Muscle of leg (tissue), 16 donors: ENCODE data around the gene SLITRK1. TPM values are rescaled to one million over a fixed set of nuclear protein-coding genes. Genes with fewer than 3 reads are reported as not detected.

Experiments used
- DNase-seq: peaks from one replicate; pipeline ENCODE4 v3.0.0; 2013
- H3K27ac ChIP-seq: one replicate; pipeline ENCODE4 v1.5.1; 2013; ENCODE audit warnings: mild to moderate bottlenecking, low read length, control low read depth
- H3K27me3 ChIP-seq: one replicate; pipeline ENCODE4 v1.6.1; 2013; ENCODE audit warnings: low read length; ENCODE audit not compliant: control insufficient read depth, insufficient read depth
- H3K36me3 ChIP-seq: one replicate; pipeline ENCODE4 v1.6.1; 2013; ENCODE audit warnings: low read length; ENCODE audit not compliant: control insufficient read depth, insufficient read depth
- H3K4me1 ChIP-seq: one replicate; pipeline ENCODE4 v1.6.1; 2013; ENCODE audit warnings: low read length; ENCODE audit not compliant: control insufficient read depth, insufficient read depth
- H3K4me3 ChIP-seq: one replicate; pipeline ENCODE4 v1.5.1; 2013; ENCODE audit warnings: low read length, control low read depth
- H3K9me3 ChIP-seq: replicated peaks from 2 replicates; pipeline ENCODE4 v1.6.1; 2013; ENCODE audit warnings: low read depth, low read length; ENCODE audit not compliant: control insufficient read depth
- WGBS: methylation state at CpG from one replicate; pipeline ENCODE4 v1.1.5; 2013; ENCODE audit warnings: missing lambda C conversion rate; ENCODE audit not compliant: insufficient coverage; 5-methylcytosine and 5-hydroxymethylcytosine counted together
- long read RNA-seq, 11 donors: transcript quantifications; one replicate each; lab custom pipeline, GENCODE V29; 2026
- polyA plus RNA-seq, 8 donors: library from polyadenylated mRNA; unstranded; fragments of 120-200 nt; gene quantifications; one replicate each; pipeline versions ENCODE4 v1.2.1 to v1.2.3, GENCODE V29; 2013; ENCODE audit warnings: inconsistent platforms in 1 of 8, low replicate concordance in 1 of 8; ENCODE audit not compliant: insufficient read length in 8 of 8, insufficient read depth in 1 of 8
- total RNA-seq: library from RNA; stranded (reverse); fragments of 120-200 nt; gene quantifications from one replicate; pipeline ENCODE4 v1.2.4, GENCODE V29; 2013

Gene SLITRK1
- total RNA-seq (1.2 TPM), polyA plus RNA-seq (1 to 10 TPM in 2 of 8 donors, under 1 TPM in 6; 0.11 to 4.5 (median 0.33) TPM)
- long read RNA-seq, donor 1, full-length matches to known transcripts, result 1 of 1 reads
- long read RNA-seq, donor 1, partial matches to known transcripts, result 0 of 1 reads
- long read RNA-seq, donor 1, other reads (novel, unspliced or antisense), result 0 of 1 reads
- long read RNA-seq, donor 2, result 0 reads
- long read RNA-seq, donor 3, result 0 reads
- long read RNA-seq, donor 4, result 0 reads
- long read RNA-seq, donor 5, full-length matches to known transcripts, result 13 of 13 reads
- long read RNA-seq, donor 5, partial matches to known transcripts, result 0 of 13 reads
- long read RNA-seq, donor 5, other reads (novel, unspliced or antisense), result 0 of 13 reads
- long read RNA-seq, donor 6, full-length matches to known transcripts, result 2 of 2 reads
- long read RNA-seq, donor 6, partial matches to known transcripts, result 0 of 2 reads
- long read RNA-seq, donor 6, other reads (novel, unspliced or antisense), result 0 of 2 reads
- long read RNA-seq, donor 7, full-length matches to known transcripts, result 1 of 1 reads
- long read RNA-seq, donor 7, partial matches to known transcripts, result 0 of 1 reads
- long read RNA-seq, donor 7, other reads (novel, unspliced or antisense), result 0 of 1 reads
- long read RNA-seq, donor 8, full-length matches to known transcripts, result 1 of 1 reads
- long read RNA-seq, donor 8, partial matches to known transcripts, result 0 of 1 reads
- long read RNA-seq, donor 8, other reads (novel, unspliced or antisense), result 0 of 1 reads
- long read RNA-seq, donor 9, result 0 reads
- long read RNA-seq, donor 10, full-length matches to known transcripts, result 4 of 4 reads
- long read RNA-seq, donor 10, partial matches to known transcripts, result 0 of 4 reads
- long read RNA-seq, donor 10, other reads (novel, unspliced or antisense), result 0 of 4 reads
- long read RNA-seq, donor 11, full-length matches to known transcripts, result 2 of 2 reads
- long read RNA-seq, donor 11, partial matches to known transcripts, result 0 of 2 reads
- long read RNA-seq, donor 11, other reads (novel, unspliced or antisense), result 0 of 2 reads

GRCh38 chr13:83881917-83882605, at the start of gene SLITRK1:
Gene SLITRK1, minus strand, starts transcription at chr13:83882474. Its CDS starts 967 bp downstream, at chr13:83881507.
- WGBS, result under 1% methylated on average over 21 of the region's 32 CpGs
- peaks cover 34% of the 10 kb centered on the region for H3K27me3 ChIP-seq
- H3K4me1 ChIP-seq, result no peaks in the 10 kb centered on the region
- no peak within 1 kb of the TSS for H3K27ac ChIP-seq
- H3K4me3 ChIP-seq, result peak within 1 kb of the TSS; percentile 10
- no peaks in the 10 kb centered on the region for H3K9me3 ChIP-seq
- DNase-seq, result peak; percentile 85
- no peaks in the 10 kb centered on the region for H3K36me3 ChIP-seq

- no peaks in the 10 kb centered on the region for H3K27me3 ChIP-seq
- no peak overlapping the region for H3K4me3 ChIP-seq
- no peaks in the 10 kb centered on the region for H3K36me3 ChIP-seq
- H3K4me1 ChIP-seq, result no peaks in the 10 kb centered on the region
- no peak for DNase-seq
- no peak overlapping the region for H3K27ac ChIP-seq
- WGBS, result 0% methylated on average over 2 of the region's 4 CpGs
- no peaks in the 10 kb centered on the region for H3K9me3 ChIP-seq
Observed at GRCh38 chr13:83929157-83929556, 46.9 kb upstream of the SLITRK1 start.

- Histone ChIP-seq H3K4me3 (no peak overlapping the region), H3K9me3 (no peaks in the 10 kb centered on the region), H3K36me3 (no peaks in the 10 kb centered on the region), H3K27ac (no peak overlapping the region), H3K27me3 (no peaks in the 10 kb centered on the region), H3K4me1 (no peaks in the 10 kb centered on the region)
- no peak for DNase-seq
- WGBS, result no CpG with 5 or more reads among the region's 6 CpGs
Observed at GRCh38 chr13:83919775-83920174, 37.5 kb upstream of the SLITRK1 start.

GRCh38 chr13:83914368-83914767, 32.1 kb upstream of the SLITRK1 start:
- 63% methylated on average over 2 of the region's 4 CpGs for WGBS
- no peaks in the 10 kb centered on the region for H3K27me3 ChIP-seq
- H3K27ac ChIP-seq, result no peak overlapping the region
- no peak for DNase-seq
- no peaks in the 10 kb centered on the region for H3K4me1 ChIP-seq
- H3K9me3 ChIP-seq, result no peaks in the 10 kb centered on the region
- no peaks in the 10 kb centered on the region for H3K36me3 ChIP-seq
- H3K4me3 ChIP-seq, result no peak overlapping the region

GRCh38 chr13:83907196-83907989, 25.1 kb upstream of the SLITRK1 start:
- 91% methylated on average over 23 of the region's 25 CpGs for WGBS
- Histone ChIP-seq H3K9me3 (no peaks in the 10 kb centered on the region), H3K36me3 (no peaks in the 10 kb centered on the region), H3K4me3 (no peak overlapping the region), H3K27me3 (no peaks in the 10 kb centered on the region), H3K27ac (no peak overlapping the region), H3K4me1 (no peaks in the 10 kb centered on the region)
- no peak for DNase-seq

- no peak for DNase-seq
- no peak overlapping the region for H3K4me3 ChIP-seq
- no peaks in the 10 kb centered on the region for H3K4me1 ChIP-seq
- no peaks in the 10 kb centered on the region for H3K36me3 ChIP-seq
- no peaks in the 10 kb centered on the region for H3K27me3 ChIP-seq
- WGBS, result 92% methylated on average over 25 of the region's 25 CpGs
- H3K27ac ChIP-seq, result no peak overlapping the region
- no peaks in the 10 kb centered on the region for H3K9me3 ChIP-seq
Observed at GRCh38 chr13:83906240-83906820, 24.1 kb upstream of the SLITRK1 start.

- no peaks in the 10 kb centered on the region for H3K9me3 ChIP-seq
- DNase-seq, result no peak
- H3K27me3 ChIP-seq, result no peaks in the 10 kb centered on the region
- no peaks in the 10 kb centered on the region for H3K4me1 ChIP-seq
- no peak overlapping the region for H3K4me3 ChIP-seq
- H3K36me3 ChIP-seq, result no peaks in the 10 kb centered on the region
- WGBS, result 75% methylated on average over 1 of the region's 5 CpGs
- H3K27ac ChIP-seq, result no peak overlapping the region
Observed at GRCh38 chr13:83905641-83906040, 23.4 kb upstream of the SLITRK1 start.

- H3K27ac ChIP-seq, result no peak overlapping the region
Observed at GRCh38 chr13:83895994-83896580, 13.8 kb upstream of the SLITRK1 start.

GRCh38 chr13:83890358-83890757, 8.1 kb upstream of the SLITRK1 start:
- no peaks in the 10 kb centered on the region for H3K27me3 ChIP-seq
- 96% methylated on average over 3 of the region's 3 CpGs for WGBS

More at GRCh38 chr13:83895994-83896580, 13.8 kb upstream of the SLITRK1 start:
- Histone ChIP-seq H3K36me3 (no peaks in the 10 kb centered on the region), H3K4me3 (no peak overlapping the region), H3K4me1 (no peaks in the 10 kb centered on the region), H3K9me3 (no peaks in the 10 kb centered on the region), H3K27me3 (no peaks in the 10 kb centered on the region)
- 40% methylated on average over 1 of the region's 3 CpGs for WGBS
- DNase-seq, result no peak

More at GRCh38 chr13:83890358-83890757, 8.1 kb upstream of the SLITRK1 start:
- no peak overlapping the region for H3K4me3 ChIP-seq
- no peaks in the 10 kb centered on the region for H3K36me3 ChIP-seq
- peaks cover 2% of the 10 kb centered on the region for H3K9me3 ChIP-seq
- no peak overlapping the region for H3K27ac ChIP-seq
- H3K4me1 ChIP-seq, result no peaks in the 10 kb centered on the region
- DNase-seq, result no peak
